ENCODE results near the gene GRIFIN. TPM values are rescaled to one million over a fixed set of nuclear protein-coding genes. Genes with fewer than 3 reads are reported as not detected.
"Not testable (repeated sequence)": the region's sequence is repeated elsewhere in the genome, so short reads cannot be mapped to it uniquely, and the experiment has no call there.

GRIFIN gene
- total RNA-seq, 1 donor from 2014 or later = not detected

DNA sequence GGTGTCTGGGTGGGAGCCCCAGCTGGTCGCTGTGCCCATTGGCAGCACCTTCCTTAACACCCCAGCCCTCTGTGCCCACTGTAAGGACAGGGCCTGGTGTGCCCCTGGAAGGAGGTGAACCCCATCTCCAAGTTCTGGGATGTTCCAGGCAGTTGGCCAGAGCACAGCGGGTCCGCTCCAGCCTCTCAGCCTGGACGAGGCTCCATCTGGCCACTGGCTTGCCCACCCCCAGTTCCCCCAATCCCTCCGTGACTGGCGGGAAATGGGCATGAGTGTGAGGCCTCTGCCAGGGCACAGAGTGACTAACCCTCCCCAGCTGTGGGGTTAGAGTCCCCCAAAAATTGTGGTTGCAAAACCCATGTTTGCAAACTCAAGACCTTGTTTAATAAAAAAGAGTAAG lies 15.6 kb downstream of the GRIFIN start:
- Mint-ChIP-seq H3K9me3 (no peaks in the 10 kb centered on the region), H3K4me3 (no peak overlapping the region), H3K4me1 (no peaks in the 10 kb centered on the region), H3K27me3 (no peaks in the 10 kb centered on the region), H3K36me3 (ENCODE audit: low read depth) (no peaks in the 10 kb centered on the region), H3K27ac (no peak overlapping the region)
- intact Hi-C loops (cut with micrococcal nuclease) = no loop called here
- ChIA-PET POLR2A (no interaction called here), CTCF (interaction anchor here (1.2 kb wide), 1 partner anchor 10 kb away, joined by 3 read pairs; no protein-coding TSS in a partner anchor)
- ATAC-seq (ENCODE audit: low read depth) (no peak), DNase-seq (no peak)
- TF ChIP-seq, protein P1, sequence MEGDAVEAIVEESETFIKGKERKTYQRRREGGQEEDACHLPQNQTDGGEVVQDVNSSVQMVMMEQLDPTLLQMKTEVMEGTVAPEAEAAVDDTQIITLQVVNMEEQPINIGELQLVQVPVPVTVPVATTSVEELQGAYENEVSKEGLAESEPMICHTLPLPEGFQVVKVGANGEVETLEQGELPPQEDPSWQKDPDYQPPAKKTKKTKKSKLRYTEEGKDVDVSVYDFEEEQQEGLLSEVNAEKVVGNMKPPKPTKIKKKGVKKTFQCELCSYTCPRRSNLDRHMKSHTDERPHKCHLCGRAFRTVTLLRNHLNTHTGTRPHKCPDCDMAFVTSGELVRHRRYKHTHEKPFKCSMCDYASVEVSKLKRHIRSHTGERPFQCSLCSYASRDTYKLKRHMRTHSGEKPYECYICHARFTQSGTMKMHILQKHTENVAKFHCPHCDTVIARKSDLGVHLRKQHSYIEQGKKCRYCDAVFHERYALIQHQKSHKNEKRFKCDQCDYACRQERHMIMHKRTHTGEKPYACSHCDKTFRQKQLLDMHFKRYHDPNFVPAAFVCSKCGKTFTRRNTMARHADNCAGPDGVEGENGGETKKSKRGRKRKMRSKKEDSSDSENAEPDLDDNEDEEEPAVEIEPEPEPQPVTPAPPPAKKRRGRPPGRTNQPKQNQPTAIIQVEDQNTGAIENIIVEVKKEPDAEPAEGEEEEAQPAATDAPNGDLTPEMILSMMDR (IDR thresholded peaks at IDR 0.05) = no peak

DNA sequence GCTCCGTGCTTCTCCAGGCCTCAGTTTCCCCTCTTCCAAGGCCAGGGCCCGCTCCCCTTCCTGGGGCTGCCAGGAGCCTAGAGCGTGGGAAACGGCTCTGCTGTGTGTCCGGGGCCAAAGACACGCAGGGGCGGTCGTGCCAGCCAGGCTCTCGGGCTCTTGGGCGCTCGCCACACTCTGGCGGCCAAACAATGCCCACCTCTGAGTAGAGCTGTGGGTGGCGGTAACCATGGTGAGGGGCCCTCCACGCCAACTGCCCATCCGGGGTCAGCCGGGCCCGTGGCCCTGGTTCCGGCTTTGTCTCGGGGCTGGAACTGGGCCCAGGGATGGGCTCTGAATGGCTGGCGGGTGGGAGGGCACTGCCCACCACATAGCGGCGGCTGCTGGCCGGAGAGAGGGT lies 16.0 kb downstream of the GRIFIN start:
- intact Hi-C loops (cut with micrococcal nuclease) = no loop called here
- DNase-seq (no peak), ATAC-seq (ENCODE audit: low read depth) (no peak)
- ChIA-PET POLR2A (no interaction called here), CTCF (interaction anchor here (1.2 kb wide), 1 partner anchor 9 kb away, joined by 3 read pairs; no protein-coding TSS in a partner anchor)
- Mint-ChIP-seq H3K4me1 (no peaks in the 10 kb centered on the region), H3K36me3 (ENCODE audit: low read depth) (no peaks in the 10 kb centered on the region), H3K4me3 (no peak overlapping the region), H3K27ac (no peak overlapping the region), H3K9me3 (no peaks in the 10 kb centered on the region), H3K27me3 (no peaks in the 10 kb centered on the region)
- TF ChIP-seq, protein P1 (IDR thresholded peaks at IDR 0.05) = no peak

DNA sequence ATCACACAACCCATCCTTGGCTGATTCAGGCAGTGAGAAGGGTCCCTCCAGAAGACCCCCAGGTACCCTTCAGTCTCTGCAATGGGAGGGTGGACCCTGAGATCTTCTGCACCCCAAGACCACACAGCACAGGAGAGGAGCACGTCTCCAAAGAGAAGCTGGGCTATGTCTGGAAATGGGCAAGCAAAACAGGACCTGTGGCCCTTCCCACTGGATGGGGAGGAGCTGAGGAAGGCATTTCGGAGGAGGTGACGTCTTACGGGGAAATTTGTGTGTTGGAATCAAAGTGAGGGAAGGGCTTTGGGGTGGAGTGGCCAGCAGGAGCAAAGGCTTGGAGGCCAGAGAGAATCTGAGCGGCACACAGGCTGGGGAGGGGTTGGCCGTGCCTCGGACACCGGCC lies 16.5 kb downstream of the GRIFIN start:
- no peaks in the 10 kb centered on the region for H3K36me3 Mint-ChIP-seq (ENCODE audit: low read depth)
- ChIA-PET CTCF (no interaction called here), POLR2A (no interaction called here)
- no peaks in the 10 kb centered on the region for H3K9me3 Mint-ChIP-seq
- DNase-seq (no peak), ATAC-seq (ENCODE audit: low read depth) (no peak)
- H3K27me3 Mint-ChIP-seq = no peaks in the 10 kb centered on the region
- H3K4me1 Mint-ChIP-seq = no peaks in the 10 kb centered on the region
- no peak overlapping the region for H3K27ac Mint-ChIP-seq
- intact Hi-C loops (cut with micrococcal nuclease) = no loop called here
- no peak overlapping the region for H3K4me3 Mint-ChIP-seq
- TF ChIP-seq, protein P1 (IDR thresholded peaks at IDR 0.05) = no peak

DNA sequence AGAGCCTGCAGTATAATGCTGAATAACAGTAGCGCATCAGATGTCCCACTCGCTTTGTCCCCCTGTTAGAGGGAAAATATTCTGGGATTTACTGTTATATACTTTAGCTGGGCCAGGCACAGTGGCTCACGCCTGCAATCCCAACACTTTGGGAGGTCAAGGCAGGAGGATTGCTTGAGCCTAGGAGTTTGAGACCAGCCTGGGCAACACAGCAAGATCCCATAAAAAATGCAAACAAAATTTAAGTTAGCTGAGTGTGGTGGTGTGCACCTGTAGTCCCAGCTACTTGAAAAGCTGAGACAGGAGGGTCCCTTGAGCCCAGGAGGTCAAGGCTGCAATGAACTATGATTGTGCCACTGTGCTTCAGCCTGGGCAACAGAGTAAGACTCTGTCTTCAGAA lies 22.3 kb downstream of the GRIFIN start:
- H3K4me3 Mint-ChIP-seq; H3K36me3 Mint-ChIP-seq (ENCODE audit: low read depth); ATAC-seq (ENCODE audit: low read depth); DNase-seq; H3K4me1 Mint-ChIP-seq; intact Hi-C loops (cut with micrococcal nuclease); H3K27me3 Mint-ChIP-seq; H3K9me3 Mint-ChIP-seq; POLR2A ChIA-PET; H3K27ac Mint-ChIP-seq: not testable (repeated sequence)
- CTCF ChIA-PET = interaction anchor here (5.6 kb wide), 1 partner anchor 16 kb away, joined by 51 read pairs; no protein-coding TSS in a partner anchor

DNA sequence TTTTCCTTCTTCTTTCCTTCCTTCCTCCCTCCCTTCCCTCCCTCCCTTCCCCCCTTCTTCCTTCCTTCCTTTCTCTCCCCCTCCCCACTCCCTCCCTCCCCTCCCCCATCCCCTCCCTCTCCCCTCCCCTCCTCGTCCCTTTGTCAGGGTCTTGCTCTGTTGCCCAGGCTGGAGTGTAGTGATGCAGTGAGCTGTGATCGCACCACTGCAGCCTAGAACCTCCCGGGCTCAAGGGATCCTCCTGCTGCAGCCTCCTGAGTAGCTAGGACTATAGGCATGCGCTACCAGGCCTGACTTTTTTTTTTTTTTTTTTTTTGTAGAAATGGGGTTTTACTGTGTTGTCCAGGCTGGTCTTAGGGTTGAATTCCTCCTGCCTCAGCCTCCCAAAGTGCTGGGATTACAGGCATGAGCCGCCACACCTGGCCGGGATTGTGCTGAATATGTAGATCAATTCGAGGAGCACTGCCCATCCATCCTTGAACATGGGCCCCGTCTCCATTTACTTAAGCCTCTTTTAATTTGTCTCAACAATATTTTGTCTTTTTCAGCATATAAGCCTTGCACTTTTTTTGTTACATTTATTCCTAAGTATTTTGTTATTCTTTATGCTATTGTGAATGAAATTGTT lies 23.4 kb downstream of the GRIFIN start:
- ChIA-PET POLR2A (interaction anchor here (0.6 to 2.4 kb wide), 5 partner anchors 47 to 257 kb away, joined by 3 to 12 read pairs (median 5); no protein-coding TSS in a partner anchor), CTCF (interaction anchor here (0.8 to 5.6 kb wide), 11 partner anchors 12 to 412 kb away, joined by 3 to 51 read pairs (median 9); no protein-coding TSS in a partner anchor)
- H3K9me3 Mint-ChIP-seq = no peaks in the 10 kb centered on the region
- H3K4me3 Mint-ChIP-seq = peak overlapping the region; percentile 15
- DNase-seq (no peak), ATAC-seq (ENCODE audit: low read depth) (no peak)
- no peaks in the 10 kb centered on the region for H3K27me3 Mint-ChIP-seq
- H3K4me1 Mint-ChIP-seq = peaks cover 6% of the 10 kb centered on the region
- H3K27ac Mint-ChIP-seq = no peak overlapping the region
- H3K36me3 Mint-ChIP-seq (ENCODE audit: low read depth) = no peaks in the 10 kb centered on the region
- intact Hi-C loops (cut with micrococcal nuclease) = no loop called here
- TF ChIP-seq, protein P1 (IDR thresholded peaks at IDR 0.05) = no peak

All from activated B cell treated with CpG ODN at 0.5 μM for 24 hours (primary cell).